ENCODE data around the gene MRPL12.

DNA sequence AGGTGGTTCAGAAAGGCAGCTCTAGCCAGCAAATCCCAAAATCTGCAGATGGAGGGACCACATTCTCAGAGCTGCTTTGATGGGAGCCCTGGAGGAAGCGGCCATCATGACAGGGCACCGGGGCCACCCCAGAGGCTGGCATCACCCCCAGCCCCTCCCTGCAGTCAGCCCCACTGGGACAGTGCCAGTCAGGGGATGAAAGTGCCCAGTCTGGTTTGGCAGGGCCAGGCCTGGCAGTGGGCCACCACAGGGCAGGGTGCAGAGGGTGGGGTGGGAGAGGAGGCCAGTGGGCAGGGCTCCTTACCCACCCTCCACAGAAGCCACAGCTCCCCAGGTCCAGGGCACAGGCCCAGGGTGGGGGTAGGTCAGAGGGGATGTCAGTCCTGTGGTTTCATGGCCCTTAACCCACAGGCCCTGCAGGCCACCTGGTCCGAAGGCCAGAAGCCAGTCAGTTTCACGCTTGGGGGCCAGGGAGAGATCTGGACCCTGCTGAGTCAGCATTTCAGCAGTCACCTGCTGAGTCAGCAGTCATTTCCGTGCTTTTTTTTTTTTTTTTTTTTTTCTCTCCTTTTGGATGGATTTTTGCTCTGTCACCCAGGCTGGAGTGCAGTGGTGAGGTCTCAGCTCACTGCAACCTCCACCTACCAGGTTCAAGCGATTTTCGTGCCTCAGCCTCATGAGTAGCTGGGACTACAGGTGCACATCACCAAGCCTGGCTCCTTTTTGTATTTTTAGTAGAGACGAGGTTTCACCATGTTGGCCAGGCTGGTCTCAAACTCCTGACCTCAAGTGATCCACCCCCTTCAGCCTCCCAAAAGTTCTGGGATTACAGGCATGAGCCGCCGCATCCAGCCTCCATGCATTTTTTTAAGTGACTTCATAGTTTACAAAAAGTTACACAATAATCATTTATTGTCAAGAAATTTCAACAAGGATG, 19.3 kb downstream of the MRPL12 start:
- TF ChIP-seq, protein P1, sequence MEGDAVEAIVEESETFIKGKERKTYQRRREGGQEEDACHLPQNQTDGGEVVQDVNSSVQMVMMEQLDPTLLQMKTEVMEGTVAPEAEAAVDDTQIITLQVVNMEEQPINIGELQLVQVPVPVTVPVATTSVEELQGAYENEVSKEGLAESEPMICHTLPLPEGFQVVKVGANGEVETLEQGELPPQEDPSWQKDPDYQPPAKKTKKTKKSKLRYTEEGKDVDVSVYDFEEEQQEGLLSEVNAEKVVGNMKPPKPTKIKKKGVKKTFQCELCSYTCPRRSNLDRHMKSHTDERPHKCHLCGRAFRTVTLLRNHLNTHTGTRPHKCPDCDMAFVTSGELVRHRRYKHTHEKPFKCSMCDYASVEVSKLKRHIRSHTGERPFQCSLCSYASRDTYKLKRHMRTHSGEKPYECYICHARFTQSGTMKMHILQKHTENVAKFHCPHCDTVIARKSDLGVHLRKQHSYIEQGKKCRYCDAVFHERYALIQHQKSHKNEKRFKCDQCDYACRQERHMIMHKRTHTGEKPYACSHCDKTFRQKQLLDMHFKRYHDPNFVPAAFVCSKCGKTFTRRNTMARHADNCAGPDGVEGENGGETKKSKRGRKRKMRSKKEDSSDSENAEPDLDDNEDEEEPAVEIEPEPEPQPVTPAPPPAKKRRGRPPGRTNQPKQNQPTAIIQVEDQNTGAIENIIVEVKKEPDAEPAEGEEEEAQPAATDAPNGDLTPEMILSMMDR (tag by site-specific recombination; IDR thresholded peaks at IDR 0.05) = no peak
- TF ChIP-seq ZNF792 (tag by site-specific recombination; IDR thresholded peaks at IDR 0.05) = no peak
- TF ChIP-seq ZNF174 (tag by site-specific recombination; IDR thresholded peaks at IDR 0.05) = no peak

All from HEK293 (cell line).